HCT116 (cell line): Measurements from ENCODE around the gene MSH2. TPM values are rescaled to one million over a fixed set of nuclear protein-coding genes. Genes with fewer than 3 reads are reported as not detected.

ENCODE experiments used
- ATAC-seq: fragments of 200-7000 bp; cut with Tn5 transposase; 2 replicates; pipeline ENCODE4 v1.9.1; 2020; ENCODE audit warnings: mild to moderate bottlenecking, moderate library complexity
- BruUV-seq: library from RNA; stranded (reverse); fragments of 400-500 nt; replicated peaks from 2 replicates; lab custom pipeline; 2021; lab: Mats Ljungman, UMichigan
- CTCF ChIA-PET: fragments of 300-600 bp; sonication (Branson Sonifier 250); formaldehyde crosslinking; loops from one replicate; lab custom pipeline; 2021; ENCODE audit warnings: antibody characterized with exemption; lab: Charles Lee
- POLR2A ChIA-PET: fragments of 300-600, 350-600 bp; sonication (Branson Sonifier 250); formaldehyde crosslinking; loops from one replicate; lab custom pipeline; 2021; ENCODE audit warnings: antibody characterized with exemption; lab: Charles Lee
- RAD21 ChIA-PET, 2 experiments: fragments of 300-600 bp; sonication (Branson Sonifier 250); formaldehyde crosslinking; loops; one replicate each; lab custom pipeline; 2023; ENCODE audit warnings: low total read pairs in 2 of 2; ENCODE audit not compliant: uncharacterized antibody in 2 of 2, unreplicated experiment in 2 of 2, low non-redundant PET in 1 of 2; lab: Charles Lee
- DNase-seq: peaks from one replicate; pipeline ENCODE4 v3.0.0-alpha.2; 2010; ENCODE audit warnings: low read depth, low spot score
- H2AFZ ChIP-seq: fragments of 200-600 bp; shearing (Covaris generic), sonication (generic); 2 replicates; pipeline ENCODE4 v1.6.1; 2017; ENCODE audit warnings: low read depth, mixed run types, mixed read lengths, antibody characterized with exemption, low read length; ENCODE audit not compliant: poor library complexity, severe bottlenecking
- H3K27ac ChIP-seq: 2 replicates; pipeline ENCODE4 v1.5.1; 2012; ENCODE audit warnings: low read depth, low read length
- H3K27me3 ChIP-seq: fragments of 200-600 bp; sonication (generic); 2 replicates; pipeline ENCODE4 v1.6.1; 2016; ENCODE audit warnings: mixed run types, low read length, mixed read lengths; ENCODE audit not compliant: insufficient read depth
- H3K36me3 ChIP-seq, 2 experiments: fragments of 200-500 bp in 1 of 2; fragments of 200-600 bp in 1 of 2; sonication (Bioruptor generic) in 1 of 2; sonication (generic) in 1 of 2; 2 replicates each; pipeline versions ENCODE4 v1.5.1 to v1.6.1; 2014 to 2016; ENCODE audit warnings: low read length in 2 of 2, inconsistent platforms in 1 of 2, mixed read lengths in 1 of 2, mixed run types in 1 of 2; ENCODE audit not compliant: insufficient read depth in 2 of 2, control insufficient read depth in 1 of 2
- H3K4me1 ChIP-seq, 2 experiments: fragments of 200-600 bp in 1 of 2; sonication (generic) in 1 of 2; 2 replicates each; pipeline versions ENCODE4 v1.5.1 to v1.6.1; 2012 to 2017; ENCODE audit warnings: low read length in 2 of 2, inconsistent platforms in 1 of 2, mild to moderate bottlenecking in 1 of 2, mixed read lengths in 1 of 2, mixed run types in 1 of 2, moderate library complexity in 1 of 2; ENCODE audit not compliant: insufficient read depth in 2 of 2, control insufficient read depth in 1 of 2
- H3K4me2 ChIP-seq: fragments of 200-600 bp; sonication (generic); 2 replicates; pipeline ENCODE4 v1.6.1; 2017; ENCODE audit warnings: mixed run types, low read length, mixed read lengths
- H3K4me3 ChIP-seq, 2 experiments: fragments of 200-600 bp in 1 of 2; sonication (generic) in 1 of 2; replicated peaks in 1 of 2; 2 replicates each; pipeline ENCODE4 v1.5.1; 2011 to 2016; ENCODE audit warnings: low read length in 2 of 2, control low read depth in 1 of 2, low read depth in 1 of 2, mild to moderate bottlenecking in 1 of 2, mixed read lengths in 1 of 2, mixed run types in 1 of 2
- H3K79me2 ChIP-seq: fragments of 200-600 bp; sonication (generic); 2 replicates; pipeline ENCODE4 v1.6.1; 2017; ENCODE audit warnings: mild to moderate bottlenecking, mixed run types, low read length, moderate library complexity, mixed read lengths; ENCODE audit not compliant: insufficient read depth
- H3K9ac ChIP-seq: fragments of 200-600 bp; sonication (generic); 2 replicates; pipeline ENCODE4 v1.6.1; 2016; ENCODE audit warnings: low read length, mixed read lengths
- H3K9me2 ChIP-seq: fragments of 200-600 bp; sonication (generic), shearing (Covaris generic); 2 replicates; pipeline ENCODE4 v1.6.1; 2017; ENCODE audit warnings: mixed run types, mild to moderate bottlenecking, moderate library complexity; ENCODE audit not compliant: insufficient read depth
- H3K9me3 ChIP-seq, 2 experiments: fragments of 200-500 bp in 1 of 2; fragments of 200-600 bp in 1 of 2; sonication (Bioruptor generic) in 1 of 2; sonication (generic) in 1 of 2; 2 replicates each; pipeline ENCODE4 v1.6.1; 2014 to 2017; ENCODE audit warnings: low read length in 2 of 2, mixed read lengths in 2 of 2, inconsistent platforms in 1 of 2, low read depth in 1 of 2, mild to moderate bottlenecking in 1 of 2, mixed run types in 1 of 2, moderate library complexity in 1 of 2; ENCODE audit not compliant: control insufficient read depth in 1 of 2, insufficient read depth in 1 of 2
- H4K20me1 ChIP-seq: fragments of 200-600 bp; sonication (generic), shearing (Covaris generic); 2 replicates; pipeline ENCODE4 v1.6.1; 2017; ENCODE audit warnings: mixed run types, mild to moderate bottlenecking, moderate library complexity; ENCODE audit not compliant: insufficient read depth
- CBX3 ChIP-seq: IDR thresholded peaks from 2 replicates; pipeline ENCODE4 v1.6.1; 2012; ENCODE audit warnings: low read depth
- CEBPB ChIP-seq: IDR thresholded peaks from 2 replicates; pipeline ENCODE4 v1.6.1; 2012; ENCODE audit warnings: low read depth
- EGR1 ChIP-seq: IDR thresholded peaks from 2 replicates; pipeline ENCODE4 v1.6.1; 2012; ENCODE audit warnings: low read depth
- ELF1 ChIP-seq: IDR thresholded peaks from 2 replicates; pipeline ENCODE4 v1.6.1; 2012; ENCODE audit warnings: low read depth, borderline replicate concordance
- JUND ChIP-seq: IDR thresholded peaks from 2 replicates; pipeline ENCODE4 v1.6.1; 2012
- POLR2A ChIP-seq: IDR thresholded peaks from 2 replicates; pipeline ENCODE4 v1.7.0; 2011; ENCODE audit warnings: borderline replicate concordance; ENCODE audit not compliant: insufficient read depth, insufficient read length; ENCODE audit errors: extremely low read depth
- POLR2AphosphoS5 ChIP-seq: IDR thresholded peaks from 2 replicates; pipeline ENCODE4 v1.6.1; 2011; ENCODE audit warnings: mild to moderate bottlenecking, low read depth, low read length, moderate library complexity
- RAD21 ChIP-seq: IDR thresholded peaks from 2 replicates; pipeline ENCODE4 v1.6.1; 2012; ENCODE audit warnings: low read depth, mild to moderate bottlenecking
- TCF7L2 ChIP-seq: IDR thresholded peaks from 2 replicates; pipeline ENCODE4 v1.7.0; 2011; ENCODE audit warnings: borderline replicate concordance, inconsistent platforms; ENCODE audit not compliant: insufficient read depth, insufficient read length; ENCODE audit errors: extremely low read depth
- YY1 ChIP-seq: IDR thresholded peaks from 2 replicates; pipeline ENCODE4 v1.6.1; 2011; ENCODE audit warnings: low read length, low read depth, moderate library complexity, mild to moderate bottlenecking; ENCODE audit not compliant: insufficient replicate concordance; ENCODE audit errors: extremely low read depth
- ZNF274 ChIP-seq: fragments of 200-500 bp; sonication (Bioruptor generic); IDR thresholded peaks from 2 replicates; pipeline ENCODE4 v1.6.1; 2014; ENCODE audit warnings: mild to moderate bottlenecking, low read depth, low read length, inconsistent platforms
- intact Hi-C: fragments of 100-400 bp; cut with micrococcal nuclease; formaldehyde crosslinking; loops from 2 replicates; pipeline ENCODE4 v1.10.0; 2022
- total RNA-seq: library from RNA; stranded (reverse); gene quantifications from one replicate; pipeline ENCODE4 v1.2.1, GENCODE V29; 2021; ENCODE audit not compliant: unreplicated experiment
- TF ChIP-seq, protein P1 (sequence below): IDR thresholded peaks from 2 replicates; pipeline ENCODE4 v1.6.1; 2012; ENCODE audit warnings: low read depth
- TF ChIP-seq, protein P2 (sequence below): IDR thresholded peaks from 2 replicates; pipeline ENCODE4 v1.6.1; 2012
- TF ChIP-seq, protein P3 (sequence below): IDR thresholded peaks from 2 replicates; pipeline ENCODE4 v1.6.1; 2012
- TF ChIP-seq, protein P4 (sequence below), 3 experiments: fragments of 200-600 bp in 1 of 3; sonication (generic) in 1 of 3; IDR thresholded peaks in 2 of 3; conservative IDR thresholded peaks in 1 of 3; 2 replicates each; pipeline ENCODE4 v1.5.1; 2012 to 2017; ENCODE audit warnings: low read depth in 2 of 3, low read length in 2 of 3, antibody characterized with exemption in 1 of 3, borderline replicate concordance in 1 of 3, control low read depth in 1 of 3, mild to moderate bottlenecking in 1 of 3, mixed read lengths in 1 of 3, mixed run types in 1 of 3, moderate library complexity in 1 of 3; ENCODE audit not compliant: insufficient read depth in 1 of 3

MSH2 gene
- total RNA-seq, 1 experiment from 2014 or later: 54.9 TPM

DNA sequence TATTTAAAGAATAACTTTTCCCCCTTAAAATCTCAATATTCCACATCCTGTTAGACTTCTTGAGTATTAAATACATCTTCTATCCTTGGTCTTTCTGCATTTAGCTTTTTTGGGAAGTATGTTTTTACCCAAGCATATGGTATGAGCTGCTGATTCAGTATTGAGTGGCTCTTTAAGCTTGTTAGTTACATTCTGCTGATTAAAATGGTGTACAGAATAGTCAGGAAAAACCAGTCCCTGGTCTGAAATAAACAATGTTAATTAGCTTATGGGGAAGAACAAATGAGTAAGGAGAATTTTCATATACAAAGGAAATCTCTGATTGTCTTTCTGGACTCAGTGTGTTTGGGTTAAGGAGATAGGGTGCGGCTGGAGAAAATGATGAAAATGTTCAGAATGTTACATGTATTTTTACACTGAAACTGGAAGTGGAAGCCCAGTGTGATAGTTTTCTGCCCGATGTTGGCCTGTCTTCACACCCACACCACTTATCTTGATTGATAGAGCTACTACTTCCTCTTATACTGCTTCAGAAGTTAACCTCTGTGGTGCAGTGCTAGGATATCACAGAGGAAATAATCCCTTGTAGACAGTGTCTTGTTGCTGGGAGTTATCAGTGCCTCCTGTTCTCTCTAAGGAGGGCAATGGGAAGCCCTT, 84.0 kb downstream of the MSH2 start:
- RAD21 ChIA-PET: no interaction called here
- Histone ChIP-seq H3K36me3 (peaks cover 0 to 3% of the 10 kb centered on the region in 2 experiments; a peak in 1 of 4 replicates), H3K9me3 (no peaks in the 10 kb centered on the region), H3K4me3 (no peak overlapping the region), H2AFZ (no peak overlapping the region), H3K27ac (no peak overlapping the region), H3K79me2 (no peaks in the 10 kb centered on the region), H3K4me1 (peaks cover 35 to 40% of the 10 kb centered on the region in 2 experiments), H4K20me1 (no peaks in the 10 kb centered on the region), H3K9ac (no peak overlapping the region), H3K4me2 (no peak overlapping the region), H3K9me2 (no peaks in the 10 kb centered on the region), H3K27me3 (no peaks in the 10 kb centered on the region)
- ATAC-seq: no peak
- intact Hi-C loops: no loop called here
- POLR2A ChIA-PET: no interaction called here
- CTCF ChIA-PET: interaction anchor here (1.0 kb wide), 1 partner anchor 167 kb away, joined by 3 read pairs; no protein-coding TSS in a partner anchor
- no peak for DNase-seq
- BruUV-seq: no TSS peak
- TF ChIP-seq, protein P1, sequence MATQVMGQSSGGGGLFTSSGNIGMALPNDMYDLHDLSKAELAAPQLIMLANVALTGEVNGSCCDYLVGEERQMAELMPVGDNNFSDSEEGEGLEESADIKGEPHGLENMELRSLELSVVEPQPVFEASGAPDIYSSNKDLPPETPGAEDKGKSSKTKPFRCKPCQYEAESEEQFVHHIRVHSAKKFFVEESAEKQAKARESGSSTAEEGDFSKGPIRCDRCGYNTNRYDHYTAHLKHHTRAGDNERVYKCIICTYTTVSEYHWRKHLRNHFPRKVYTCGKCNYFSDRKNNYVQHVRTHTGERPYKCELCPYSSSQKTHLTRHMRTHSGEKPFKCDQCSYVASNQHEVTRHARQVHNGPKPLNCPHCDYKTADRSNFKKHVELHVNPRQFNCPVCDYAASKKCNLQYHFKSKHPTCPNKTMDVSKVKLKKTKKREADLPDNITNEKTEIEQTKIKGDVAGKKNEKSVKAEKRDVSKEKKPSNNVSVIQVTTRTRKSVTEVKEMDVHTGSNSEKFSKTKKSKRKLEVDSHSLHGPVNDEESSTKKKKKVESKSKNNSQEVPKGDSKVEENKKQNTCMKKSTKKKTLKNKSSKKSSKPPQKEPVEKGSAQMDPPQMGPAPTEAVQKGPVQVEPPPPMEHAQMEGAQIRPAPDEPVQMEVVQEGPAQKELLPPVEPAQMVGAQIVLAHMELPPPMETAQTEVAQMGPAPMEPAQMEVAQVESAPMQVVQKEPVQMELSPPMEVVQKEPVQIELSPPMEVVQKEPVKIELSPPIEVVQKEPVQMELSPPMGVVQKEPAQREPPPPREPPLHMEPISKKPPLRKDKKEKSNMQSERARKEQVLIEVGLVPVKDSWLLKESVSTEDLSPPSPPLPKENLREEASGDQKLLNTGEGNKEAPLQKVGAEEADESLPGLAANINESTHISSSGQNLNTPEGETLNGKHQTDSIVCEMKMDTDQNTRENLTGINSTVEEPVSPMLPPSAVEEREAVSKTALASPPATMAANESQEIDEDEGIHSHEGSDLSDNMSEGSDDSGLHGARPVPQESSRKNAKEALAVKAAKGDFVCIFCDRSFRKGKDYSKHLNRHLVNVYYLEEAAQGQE: no peak
- TF ChIP-seq TCF7L2 (no peak), RAD21 (no peak), POLR2A (no peak), ZNF274 (no peak), YY1 (no peak), CEBPB (no peak), ELF1 (no peak), JUND (no peak), EGR1 (no peak), CBX3 (no peak), POLR2AphosphoS5 (no peak)
- TF ChIP-seq, protein P2, sequence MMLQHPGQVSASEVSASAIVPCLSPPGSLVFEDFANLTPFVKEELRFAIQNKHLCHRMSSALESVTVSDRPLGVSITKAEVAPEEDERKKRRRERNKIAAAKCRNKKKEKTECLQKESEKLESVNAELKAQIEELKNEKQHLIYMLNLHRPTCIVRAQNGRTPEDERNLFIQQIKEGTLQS: no peak
- TF ChIP-seq, protein P3, sequence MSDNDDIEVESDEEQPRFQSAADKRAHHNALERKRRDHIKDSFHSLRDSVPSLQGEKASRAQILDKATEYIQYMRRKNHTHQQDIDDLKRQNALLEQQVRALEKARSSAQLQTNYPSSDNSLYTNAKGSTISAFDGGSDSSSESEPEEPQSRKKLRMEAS: no peak
- TF ChIP-seq, protein P4, sequence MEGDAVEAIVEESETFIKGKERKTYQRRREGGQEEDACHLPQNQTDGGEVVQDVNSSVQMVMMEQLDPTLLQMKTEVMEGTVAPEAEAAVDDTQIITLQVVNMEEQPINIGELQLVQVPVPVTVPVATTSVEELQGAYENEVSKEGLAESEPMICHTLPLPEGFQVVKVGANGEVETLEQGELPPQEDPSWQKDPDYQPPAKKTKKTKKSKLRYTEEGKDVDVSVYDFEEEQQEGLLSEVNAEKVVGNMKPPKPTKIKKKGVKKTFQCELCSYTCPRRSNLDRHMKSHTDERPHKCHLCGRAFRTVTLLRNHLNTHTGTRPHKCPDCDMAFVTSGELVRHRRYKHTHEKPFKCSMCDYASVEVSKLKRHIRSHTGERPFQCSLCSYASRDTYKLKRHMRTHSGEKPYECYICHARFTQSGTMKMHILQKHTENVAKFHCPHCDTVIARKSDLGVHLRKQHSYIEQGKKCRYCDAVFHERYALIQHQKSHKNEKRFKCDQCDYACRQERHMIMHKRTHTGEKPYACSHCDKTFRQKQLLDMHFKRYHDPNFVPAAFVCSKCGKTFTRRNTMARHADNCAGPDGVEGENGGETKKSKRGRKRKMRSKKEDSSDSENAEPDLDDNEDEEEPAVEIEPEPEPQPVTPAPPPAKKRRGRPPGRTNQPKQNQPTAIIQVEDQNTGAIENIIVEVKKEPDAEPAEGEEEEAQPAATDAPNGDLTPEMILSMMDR (IDR thresholded peaks at IDR 0.05 in 2 of 3, conservative IDR thresholded peaks at IDR 0.05 in 1 of 3; ENCODE audit: borderline replicate concordance in 1 of 3, insufficient read depth in 1 of 3, low read depth in 2 of 3, low read length in 2 of 3): no peak
